AG09309 (cell line): ENCODE results near the gene PDZK1IP1.

Experiments
- DNase-seq: peaks from one replicate; pipeline ENCODE4 v3.0.0-alpha.2; 2010; ENCODE audit warnings: low read depth
- H3K4me3 ChIP-seq: 2 replicates; pipeline ENCODE4 v1.5.1; 2011; ENCODE audit warnings: mild to moderate bottlenecking, low read depth, low read length, moderate library complexity; ENCODE audit not compliant: control insufficient read depth
- CTCF ChIP-seq: IDR thresholded peaks from 2 replicates; pipeline ENCODE4 v1.5.1; 2011; ENCODE audit warnings: mild to moderate bottlenecking, low read depth, low read length, inconsistent platforms; ENCODE audit not compliant: insufficient read depth, control insufficient read depth; ENCODE audit errors: missing control alignments

PDZK1IP1 gene

GRCh38 chr1:47180603-47181094 is 9.2 kb downstream of the PDZK1IP1 start:
- H3K4me3 ChIP-seq = no peak overlapping the region
- DNase-seq = no peak
- no peak for TF ChIP-seq CTCF

DNA sequence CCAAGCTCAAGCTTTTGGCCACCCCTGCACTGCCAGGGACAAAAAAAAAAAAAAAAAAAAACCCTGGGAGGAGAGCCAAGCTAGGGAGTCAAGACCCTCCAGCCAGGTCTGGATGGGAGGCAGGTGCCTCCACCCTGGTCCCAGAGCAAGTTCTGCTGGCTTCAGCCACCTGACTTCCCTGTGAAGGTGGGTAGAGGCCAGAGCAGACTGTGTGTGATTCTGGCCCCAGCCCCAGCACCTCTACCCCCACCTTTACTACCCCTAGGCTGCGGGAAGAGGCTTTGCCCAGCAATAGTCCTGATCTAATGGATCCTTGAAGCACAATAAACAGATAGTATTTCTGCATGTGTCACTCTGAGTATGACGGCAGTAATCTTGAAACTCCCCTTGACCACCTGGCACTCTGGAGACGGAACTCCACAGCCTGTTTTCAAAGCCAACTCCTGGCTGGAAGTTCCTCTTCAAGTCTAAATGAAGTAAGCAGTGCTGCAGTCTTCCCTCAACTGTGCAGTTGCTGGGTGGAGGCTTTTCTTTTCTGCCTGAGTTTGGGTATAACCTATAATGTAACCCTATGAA is 9.8 kb downstream of the PDZK1IP1 start:
- DNase-seq = no peak
- no peak overlapping the region; the same call in 1 of the 2 replicates for H3K4me3 ChIP-seq
- TF ChIP-seq CTCF = no peak

- H3K4me3 ChIP-seq = peak overlapping the region; percentile 53
- DNase-seq = peak; percentile 81
- TF ChIP-seq CTCF = peak; percentile 97
These were observed 10.5 kb downstream of the PDZK1IP1 start for GRCh38 chr1:47179017-47179987.

DNA sequence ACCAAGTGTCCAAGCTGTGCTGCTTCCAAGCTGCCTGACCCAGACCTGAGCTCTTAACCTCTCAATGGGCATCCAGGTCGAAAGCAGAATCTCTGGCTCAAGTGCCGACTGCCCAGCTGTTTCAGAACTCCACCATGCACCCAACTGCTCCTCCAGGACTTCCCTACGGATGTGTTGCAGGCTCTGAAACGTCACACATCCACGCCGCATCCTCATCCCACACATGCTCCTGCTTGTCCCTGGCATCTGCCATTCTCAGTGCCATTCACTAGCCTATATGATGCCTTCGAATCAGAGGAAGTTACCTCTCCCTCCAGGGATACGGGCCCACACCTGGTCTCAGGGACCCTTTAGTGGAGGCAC is 11.2 kb downstream of the PDZK1IP1 start:
- DNase-seq = no peak
- no peak for TF ChIP-seq CTCF
- H3K4me3 ChIP-seq = peak overlapping the region; percentile 32

- TF ChIP-seq CTCF = no peak
- DNase-seq = no peak
- H3K4me3 ChIP-seq = no peak overlapping the region
These were observed 11.8 kb downstream of the PDZK1IP1 start for GRCh38 chr1:47178020-47178419.

DNA sequence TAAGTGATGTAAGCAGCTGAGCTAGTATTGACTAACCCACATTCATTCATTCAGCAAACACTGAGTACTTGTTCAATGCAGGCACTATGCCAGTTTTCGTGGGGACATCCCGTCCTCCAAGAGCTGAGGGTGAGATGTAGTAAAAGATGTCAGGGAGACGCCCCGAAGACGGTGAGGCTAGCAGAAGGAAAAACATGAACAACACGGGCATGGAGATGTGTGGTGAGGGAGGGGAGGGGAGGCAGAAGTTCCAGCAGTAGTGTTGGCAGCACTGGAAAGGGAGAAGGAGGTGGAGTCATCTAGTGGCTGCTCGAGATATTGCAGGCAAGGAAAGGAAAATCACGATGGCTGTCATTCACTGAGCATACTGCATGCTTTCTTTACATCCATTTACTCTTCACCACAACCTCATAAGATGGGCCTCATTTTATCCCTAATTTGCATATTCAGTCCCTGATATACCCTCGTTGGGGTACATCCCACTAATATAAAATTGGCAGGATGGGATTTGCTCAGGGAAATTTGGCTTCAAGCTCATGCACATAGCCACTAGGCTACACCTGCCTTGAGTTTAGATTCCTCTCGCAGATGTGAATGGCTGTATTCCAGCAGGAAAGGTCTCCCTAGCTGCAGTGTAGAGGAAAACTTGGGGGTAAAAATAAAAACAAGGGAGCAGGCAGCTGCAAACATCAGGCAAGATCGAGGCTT is 14.5 kb downstream of the PDZK1IP1 start:
- TF ChIP-seq CTCF = peak; percentile 95
- no peak overlapping the region for H3K4me3 ChIP-seq
- DNase-seq = no peak
